K562 (cell line): Measurements from ENCODE around the gene PRKACA. TPM values are rescaled to one million over a fixed set of nuclear protein-coding genes. Genes with fewer than 3 reads are reported as not detected.
A peak's percentile ranks its signal among the peaks of the same experiment; 100 is the strongest.

ENCODE experiments used
- ATF7 ChIP-seq: fragments of 450-650 bp; IDR thresholded peaks from 2 replicates; pipeline ENCODE4 v1.7.1; 2014; ENCODE audit warnings: mild to moderate bottlenecking, moderate library complexity
- CC2D1A ChIP-seq: fragments of 450-650 bp; IDR thresholded peaks from 2 replicates; pipeline ENCODE4 v1.6.1; 2017; ENCODE audit warnings: mild to moderate bottlenecking
- HCFC1 ChIP-seq: IDR thresholded peaks from 2 replicates; pipeline ENCODE4 v1.6.1; 2012; ENCODE audit warnings: low read depth, low read length, improper control_type of control experiment
- ILK ChIP-seq: fragments of 450-650 bp; IDR thresholded peaks from 2 replicates; pipeline ENCODE4 v1.6.1; 2016; ENCODE audit warnings: missing genetic modification characterization, low read depth, mild to moderate bottlenecking, missing compliant biosample characterization, moderate library complexity, borderline replicate concordance
- NR2C1 ChIP-seq, 2 experiments: fragments of 450-650 bp; IDR thresholded peaks; 2 replicates each; pipeline ENCODE4 v1.6.1; 2017; ENCODE audit warnings: mild to moderate bottlenecking in 2 of 2, antibody characterized with exemption in 1 of 2, inconsistent platforms in 1 of 2, missing compliant biosample characterization in 1 of 2, missing genetic modification characterization in 1 of 2
- RAD21 ChIP-seq, 2 experiments: fragments of 250-450 bp in 1 of 2; fragments of 450-650 bp in 1 of 2; sonication (Bioruptor Pico) in 1 of 2; formaldehyde crosslinking in 1 of 2; IDR thresholded peaks in 1 of 2; conservative IDR thresholded peaks in 1 of 2; 2 replicates each; pipeline versions ENCODE4 v1.4.0 to v1.8.0; 2020 to 2022; ENCODE audit warnings: mild to moderate bottlenecking in 2 of 2, moderate library complexity in 1 of 2
- RB1 ChIP-seq: fragments of 450-650 bp; IDR thresholded peaks from 2 replicates; pipeline ENCODE4 v1.6.1; 2017; ENCODE audit warnings: low read depth, mild to moderate bottlenecking
- REST ChIP-seq, 2 experiments: fragments of 450-650 bp; formaldehyde crosslinking in 1 of 2; IDR thresholded peaks; 2 replicates each; pipeline versions ENCODE4 v1.4.0 to v1.6.1; 2014 to 2020; ENCODE audit warnings: mild to moderate bottlenecking in 2 of 2, borderline replicate concordance in 1 of 2, low read depth in 1 of 2
- SMAD4 ChIP-seq: fragments of 250-450 bp; sonication (Bioruptor Pico); conservative IDR thresholded peaks from 2 replicates; pipeline ENCODE4 v1.8.0; 2021; ENCODE audit warnings: inconsistent platforms, mild to moderate bottlenecking, moderate library complexity
- SMC3 ChIP-seq: conservative IDR thresholded peaks from 2 replicates; pipeline ENCODE4 v1.6.1; 2011; ENCODE audit warnings: low read depth, low read length, improper control_type of control experiment; ENCODE audit not compliant: insufficient read depth
- SRSF7 ChIP-seq: fragments of 200-400 bp; formaldehyde crosslinking; optimal IDR thresholded peaks from 2 replicates; pipeline ENCODE3; 2017; ENCODE audit warnings: mild to moderate bottlenecking, low read depth, low read length
- TRIM28 ChIP-seq: fragments of 450-650 bp; IDR thresholded peaks from 2 replicates; pipeline ENCODE4 v1.6.1; 2017
- polyA plus RNA-seq, 8 experiments: library from polyadenylated mRNA; depleted of rRNA in 4 of 8; stranded (reverse) in 5 of 8; unstranded in 3 of 8; fragments of >200 nt; fragmentation: Nextera tagmentation in 2 of 8; fragmentation: Illumina TruSeq in 1 of 8; extraction: Ambion mirVana in 2 of 8; extraction: Trizol in 1 of 8; gene quantifications; 2 replicates each; pipeline versions ENCODE4 v1.2.1 to v1.2.3, GENCODE V29; 2011 to 2014; ENCODE audit warnings: inconsistent platforms in 1 of 8, missing spikeins in 1 of 8
- total RNA-seq, 7 experiments: library from RNA; depleted of rRNA in 6 of 7; stranded (reverse); fragments of >200 nt in 6 of 7; fragmentation: Illumina TruSeq in 2 of 7; extraction: Trizol in 2 of 7; gene quantifications; 2 replicates each; pipeline versions ENCODE4 v1.2.1 to v1.2.3, GENCODE V29; 2011 to 2021; ENCODE audit warnings: low replicate concordance in 1 of 7
- TF ChIP-seq, protein P1 (sequence below): fragments of 250-450 bp; sonication (Bioruptor Pico); IDR thresholded peaks from 2 replicates; pipeline ENCODE4 v1.5.0; 2022; ENCODE audit warnings: mild to moderate bottlenecking
- TF ChIP-seq, protein P2 (sequence below): fragments of 450-650 bp; formaldehyde crosslinking; IDR thresholded peaks from 2 replicates; pipeline ENCODE4 v1.4.0; 2020; ENCODE audit warnings: mild to moderate bottlenecking, moderate library complexity

The PRKACA gene
- total and polyA plus RNA-seq, 9 of the 15 experiments (the other 6 are each of a cell fraction or from before 2014, with no cell fraction given): 1.2 to 63.1 (median 13.0) TPM

DNA sequence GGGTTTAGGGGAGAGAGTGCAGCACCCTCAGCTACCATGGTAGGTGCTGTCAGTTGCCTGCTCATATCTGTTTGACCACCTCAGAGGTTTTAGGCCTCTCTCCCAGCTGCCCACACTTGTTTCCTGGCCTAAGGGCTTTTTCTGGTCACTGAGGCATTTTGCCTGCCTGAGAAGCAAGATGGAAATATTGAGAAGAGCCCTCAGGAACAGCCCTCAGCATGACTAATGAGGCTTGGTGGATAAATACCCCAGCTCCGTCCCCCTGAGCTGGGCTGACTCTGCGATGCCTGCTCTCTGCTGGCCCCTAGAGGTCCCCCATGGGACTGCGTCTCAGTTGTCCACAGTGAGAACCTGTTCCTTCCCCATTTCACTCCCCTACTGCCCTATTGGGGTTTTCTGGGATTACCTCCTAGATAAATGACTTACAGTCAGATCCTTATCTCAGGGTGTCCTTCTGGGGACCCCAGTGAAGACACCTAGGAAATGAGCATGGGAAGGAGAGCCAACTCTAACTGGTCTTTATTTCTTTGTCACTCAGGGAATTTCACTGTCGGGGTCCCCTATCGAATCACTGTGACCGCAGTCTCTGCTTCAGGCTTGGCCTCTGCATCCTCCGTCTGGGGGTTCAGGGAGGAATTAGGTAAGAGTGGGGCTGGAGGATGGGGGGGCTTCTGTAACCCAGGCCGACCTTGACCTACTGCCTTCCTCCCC, 69.0 kb downstream of the PRKACA start (continued):
- TF ChIP-seq, protein P1, sequence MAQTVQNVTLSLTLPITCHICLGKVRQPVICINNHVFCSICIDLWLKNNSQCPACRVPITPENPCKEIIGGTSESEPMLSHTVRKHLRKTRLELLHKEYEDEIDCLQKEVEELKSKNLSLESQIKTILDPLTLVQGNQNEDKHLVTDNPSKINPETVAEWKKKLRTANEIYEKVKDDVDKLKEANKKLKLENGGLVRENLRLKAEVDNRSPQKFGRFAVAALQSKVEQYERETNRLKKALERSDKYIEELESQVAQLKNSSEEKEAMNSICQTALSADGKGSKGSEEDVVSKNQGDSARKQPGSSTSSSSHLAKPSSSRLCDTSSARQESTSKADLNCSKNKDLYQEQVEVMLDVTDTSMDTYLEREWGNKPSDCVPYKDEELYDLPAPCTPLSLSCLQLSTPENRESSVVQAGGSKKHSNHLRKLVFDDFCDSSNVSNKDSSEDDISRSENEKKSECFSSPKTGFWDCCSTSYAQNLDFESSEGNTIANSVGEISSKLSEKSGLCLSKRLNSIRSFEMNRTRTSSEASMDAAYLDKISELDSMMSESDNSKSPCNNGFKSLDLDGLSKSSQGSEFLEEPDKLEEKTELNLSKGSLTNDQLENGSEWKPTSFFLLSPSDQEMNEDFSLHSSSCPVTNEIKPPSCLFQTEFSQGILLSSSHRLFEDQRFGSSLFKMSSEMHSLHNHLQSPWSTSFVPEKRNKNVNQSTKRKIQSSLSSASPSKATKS (CRISPR knock-in tag): no peak
- peak; percentile 28; the same call in 1 of the 2 replicates for TF ChIP-seq RB1
- TF ChIP-seq SRSF7: no peak
- peak; percentile 17; the same call in 1 of the 2 replicates for TF ChIP-seq ATF7
- no peak for TF ChIP-seq ILK
- TF ChIP-seq NR2C1 (IDR thresholded peaks at IDR 0.05): no peak
- no peak for TF ChIP-seq NR2C1 (tag; IDR thresholded peaks at IDR 0.05)
- peak; percentile 54; the same call in 1 of the 2 replicates for TF ChIP-seq TRIM28
- TF ChIP-seq SMC3: peak; percentile 38; the same call in 1 of the 2 replicates
- TF ChIP-seq HCFC1: 0 out of 2 replicates have a peak, but pooled peaks have one; percentile 37
- peak; percentile 31 to 62; a peak in 2 of 4 replicates for TF ChIP-seq RAD21 (CRISPR knock-in tag; conservative IDR thresholded peaks at IDR 0.05 in 1 of 2, IDR thresholded peaks at IDR 0.05 in 1 of 2)
- 0 out of 2 replicates have a peak, but pooled peaks have one; percentile 31 for TF ChIP-seq SMAD4
- peak; percentile 70 for TF ChIP-seq CC2D1A
- TF ChIP-seq, protein P2, sequence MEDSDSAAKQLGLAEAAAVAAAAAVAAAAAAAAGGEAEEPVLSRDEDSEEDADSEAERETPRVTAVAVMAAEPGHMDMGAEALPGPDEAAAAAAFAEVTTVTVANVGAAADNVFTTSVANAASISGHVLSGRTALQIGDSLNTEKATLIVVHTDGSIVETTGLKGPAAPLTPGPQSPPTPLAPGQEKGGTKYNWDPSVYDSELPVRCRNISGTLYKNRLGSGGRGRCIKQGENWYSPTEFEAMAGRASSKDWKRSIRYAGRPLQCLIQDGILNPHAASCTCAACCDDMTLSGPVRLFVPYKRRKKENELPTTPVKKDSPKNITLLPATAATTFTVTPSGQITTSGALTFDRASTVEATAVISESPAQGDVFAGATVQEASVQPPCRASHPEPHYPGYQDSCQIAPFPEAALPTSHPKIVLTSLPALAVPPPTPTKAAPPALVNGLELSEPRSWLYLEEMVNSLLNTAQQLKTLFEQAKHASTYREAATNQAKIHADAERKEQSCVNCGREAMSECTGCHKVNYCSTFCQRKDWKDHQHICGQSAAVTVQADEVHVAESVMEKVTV (CRISPR knock-in tag): 0 out of 2 replicates have a peak, but pooled peaks have one; percentile 24
- TF ChIP-seq REST (IDR thresholded peaks at IDR 0.05; ENCODE audit: borderline replicate concordance): peak; percentile 44; the same call in 1 of the 2 replicates
- TF ChIP-seq REST (CRISPR knock-in tag; IDR thresholded peaks at IDR 0.05; ENCODE audit: low read depth): no peak
